PC-3 (cell line): ENCODE results near the gene TTC28. TPM values are rescaled to one million over a fixed set of nuclear protein-coding genes. Genes with fewer than 3 reads are reported as not detected.

Experiments
- ATAC-seq: fragments of 200-7000 bp; cut with Tn5 transposase; 2 replicates; pipeline ENCODE4 v1.9.1; 2020; ENCODE audit warnings: mild to moderate bottlenecking, moderate library complexity
- BruUV-seq: library from RNA; stranded (reverse); fragments of 400-500 nt; replicated peaks from 2 replicates; lab custom pipeline; 2021; lab: Mats Ljungman, UMichigan
- CTCF ChIA-PET: fragments of 300-600 bp; sonication (Branson Sonifier 250); formaldehyde crosslinking; loops from one replicate; lab custom pipeline; 2022; ENCODE audit warnings: antibody characterized with exemption; lab: Charles Lee
- POLR2A ChIA-PET: fragments of 300-600 bp; sonication (Branson Sonifier 250); formaldehyde crosslinking; loops from one replicate; lab custom pipeline; 2022; ENCODE audit warnings: antibody characterized with exemption; ENCODE audit not compliant: unreplicated experiment; lab: Charles Lee
- DNase-seq: peaks from one replicate; pipeline ENCODE4 v3.0.0-alpha.2; 2015
- H2AFZ ChIP-seq: fragments of 300-600 bp; sonication (generic); 2 replicates; pipeline ENCODE4 v1.6.0; 2016; ENCODE audit warnings: antibody characterized with exemption, low read length
- H3F3A ChIP-seq: fragments of 300-600 bp; sonication (generic); one replicate; pipeline ENCODE4 v1.6.0; 2017; ENCODE audit warnings: antibody characterized with exemption, low read length, control low read depth, mild to moderate bottlenecking; ENCODE audit not compliant: unreplicated experiment
- H3K27ac ChIP-seq: fragments of 300-600 bp; sonication (generic); 2 replicates; pipeline ENCODE4 v1.5.1; 2016; ENCODE audit warnings: mild to moderate bottlenecking, low read length
- H3K27me3 ChIP-seq: fragments of 300-600 bp; sonication (generic); 2 replicates; pipeline ENCODE4 v1.6.1; 2016; ENCODE audit warnings: low read length, mixed read lengths
- H3K36me3 ChIP-seq: fragments of 300-600 bp; sonication (generic); 2 replicates; pipeline ENCODE4 v1.6.1; 2016; ENCODE audit warnings: low read depth, mixed run types, low read length, mixed read lengths
- H3K4me1 ChIP-seq: fragments of 300-600 bp; sonication (generic); 2 replicates; pipeline ENCODE4 v1.5.1; 2016; ENCODE audit warnings: low read length; ENCODE audit not compliant: insufficient read depth
- H3K4me2 ChIP-seq: fragments of 300-600 bp; sonication (generic); 2 replicates; pipeline ENCODE4 v1.6.0; 2016; ENCODE audit warnings: low read length
- H3K4me3 ChIP-seq: fragments of 300-600 bp; sonication (generic); 2 replicates; pipeline ENCODE4 v1.5.1; 2016; ENCODE audit warnings: mild to moderate bottlenecking, low read length, mixed read lengths
- H3K79me2 ChIP-seq: fragments of 300-600 bp; sonication (generic); 2 replicates; pipeline ENCODE4 v1.6.1; 2017; ENCODE audit warnings: low read length, mixed read lengths
- H3K9ac ChIP-seq: fragments of 300-600 bp; sonication (generic); 2 replicates; pipeline ENCODE4 v1.6.0; 2016; ENCODE audit warnings: mild to moderate bottlenecking, low read length
- H3K9me2 ChIP-seq: fragments of 300-600 bp; sonication (generic); replicated peaks from 2 replicates; pipeline ENCODE4 v1.6.1; 2016; ENCODE audit warnings: mixed run types, low read length, mixed read lengths
- H3K9me3 ChIP-seq: fragments of 300-600 bp; sonication (generic); 2 replicates; pipeline ENCODE4 v1.6.1; 2016; ENCODE audit warnings: low read length, mixed read lengths
- H4K20me1 ChIP-seq: fragments of 300-600 bp; sonication (generic); 2 replicates; pipeline ENCODE4 v1.6.1; 2016; ENCODE audit warnings: low read length, mixed read lengths
- EZH2 ChIP-seq: fragments of 300-600 bp; sonication (generic); IDR thresholded peaks from one replicate; pipeline ENCODE4 v1.6.1; 2017; ENCODE audit warnings: antibody characterized with exemption, mild to moderate bottlenecking, low read length; ENCODE audit not compliant: unreplicated experiment
- EZH2phosphoT487 ChIP-seq: fragments of 300-600 bp; sonication (generic); IDR thresholded peaks from 2 replicates; pipeline ENCODE4 v1.6.1; 2018; ENCODE audit warnings: mild to moderate bottlenecking, antibody characterized with exemption, low read length, borderline replicate concordance
- intact Hi-C: fragments of 100-400 bp; cut with micrococcal nuclease; formaldehyde crosslinking; loops from 2 replicates; pipeline ENCODE4 v1.9.0; 2023
- total RNA-seq: library from RNA; depleted of rRNA; stranded (reverse); fragments of >200 nt; gene quantifications from 2 replicates; pipeline ENCODE4 v1.2.3, GENCODE V29; 2014
- TF ChIP-seq, protein P1 (sequence below): fragments of 300-600 bp; sonication (generic); conservative IDR thresholded peaks from 2 replicates; pipeline ENCODE4 v1.5.1; 2017; ENCODE audit warnings: antibody characterized with exemption, low read depth, mild to moderate bottlenecking, low read length

The TTC28 gene
- total RNA-seq, 1 experiment from 2014 or later: 6.3 TPM

DNA sequence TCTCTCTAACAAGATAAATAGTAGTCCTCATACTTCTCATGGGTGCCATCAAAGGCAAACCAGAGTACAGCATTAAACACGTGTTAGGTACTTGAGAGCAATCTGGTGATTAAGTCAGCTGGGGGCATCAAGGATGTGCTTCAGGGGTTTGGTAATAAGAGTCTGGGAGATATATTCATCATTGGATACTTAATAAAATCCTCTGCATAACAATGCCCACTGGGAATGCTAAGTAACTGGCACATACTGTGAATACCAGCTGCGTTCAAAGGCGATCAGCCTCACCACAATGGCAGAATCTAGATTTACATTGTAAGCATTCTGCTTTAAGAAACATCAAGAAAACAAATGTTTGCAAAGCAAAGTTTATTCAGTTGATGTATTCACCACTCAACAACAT lies 492.0 kb downstream of the TTC28 start:
- BruUV-seq: no TSS peak
- H3K4me3 ChIP-seq: no peak overlapping the region
- DNase-seq (no peak), ATAC-seq (no peak)
- H3K27me3 ChIP-seq: no peaks in the 10 kb centered on the region
- no peak overlapping the region for H2AFZ ChIP-seq
- intact Hi-C loops: no loop called here
- H3K27ac ChIP-seq: no peak overlapping the region
- H3K36me3 ChIP-seq: no peaks in the 10 kb centered on the region
- no peaks in the 10 kb centered on the region for H4K20me1 ChIP-seq
- no peak overlapping the region for H3K4me2 ChIP-seq
- no peaks in the 10 kb centered on the region for H3K9me2 ChIP-seq
- no peak overlapping the region for H3K9ac ChIP-seq
- no peak for TF ChIP-seq EZH2
- TF ChIP-seq EZH2phosphoT487: no peak
- TF ChIP-seq, protein P1, sequence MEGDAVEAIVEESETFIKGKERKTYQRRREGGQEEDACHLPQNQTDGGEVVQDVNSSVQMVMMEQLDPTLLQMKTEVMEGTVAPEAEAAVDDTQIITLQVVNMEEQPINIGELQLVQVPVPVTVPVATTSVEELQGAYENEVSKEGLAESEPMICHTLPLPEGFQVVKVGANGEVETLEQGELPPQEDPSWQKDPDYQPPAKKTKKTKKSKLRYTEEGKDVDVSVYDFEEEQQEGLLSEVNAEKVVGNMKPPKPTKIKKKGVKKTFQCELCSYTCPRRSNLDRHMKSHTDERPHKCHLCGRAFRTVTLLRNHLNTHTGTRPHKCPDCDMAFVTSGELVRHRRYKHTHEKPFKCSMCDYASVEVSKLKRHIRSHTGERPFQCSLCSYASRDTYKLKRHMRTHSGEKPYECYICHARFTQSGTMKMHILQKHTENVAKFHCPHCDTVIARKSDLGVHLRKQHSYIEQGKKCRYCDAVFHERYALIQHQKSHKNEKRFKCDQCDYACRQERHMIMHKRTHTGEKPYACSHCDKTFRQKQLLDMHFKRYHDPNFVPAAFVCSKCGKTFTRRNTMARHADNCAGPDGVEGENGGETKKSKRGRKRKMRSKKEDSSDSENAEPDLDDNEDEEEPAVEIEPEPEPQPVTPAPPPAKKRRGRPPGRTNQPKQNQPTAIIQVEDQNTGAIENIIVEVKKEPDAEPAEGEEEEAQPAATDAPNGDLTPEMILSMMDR: no peak
- ChIA-PET CTCF (no interaction called here), POLR2A (no interaction called here)
- no peaks in the 10 kb centered on the region for H3K4me1 ChIP-seq
- H3K79me2 ChIP-seq: no peaks in the 10 kb centered on the region
- no peaks in the 10 kb centered on the region for H3F3A ChIP-seq
- H3K9me3 ChIP-seq: no peaks in the 10 kb centered on the region

DNA sequence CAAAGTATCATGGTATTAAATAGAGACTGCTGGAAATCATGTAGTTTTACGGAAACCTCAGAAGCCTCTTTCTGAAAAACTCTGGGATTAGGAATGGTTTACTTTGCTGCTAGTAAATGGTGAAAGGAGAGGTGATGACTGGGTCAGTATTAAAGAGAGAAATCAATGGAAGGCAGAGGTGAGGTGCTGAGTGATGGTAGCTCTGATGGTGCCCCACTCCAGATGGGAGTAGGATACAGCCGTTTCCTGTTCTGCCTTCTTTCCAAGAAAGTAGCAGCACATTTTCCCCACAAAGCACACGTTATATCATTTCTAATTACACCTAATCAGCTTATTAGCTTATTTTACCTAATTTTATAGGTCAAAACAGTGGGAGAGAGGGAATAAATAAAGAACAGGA lies 493.0 kb downstream of the TTC28 start:
- DNase-seq: no peak
- H3K36me3 ChIP-seq: no peaks in the 10 kb centered on the region
- no peak overlapping the region for H3K4me2 ChIP-seq
- ATAC-seq: no peak
- H3K9ac ChIP-seq: no peak overlapping the region
- no peaks in the 10 kb centered on the region for H3K79me2 ChIP-seq
- no peaks in the 10 kb centered on the region for H3K4me1 ChIP-seq
- intact Hi-C loops: no loop called here
- no peak overlapping the region for H2AFZ ChIP-seq
- no peaks in the 10 kb centered on the region for H3K27me3 ChIP-seq
- no peaks in the 10 kb centered on the region for H4K20me1 ChIP-seq
- BruUV-seq: no TSS peak
- H3K4me3 ChIP-seq: no peak overlapping the region
- H3F3A ChIP-seq: no peaks in the 10 kb centered on the region
- no peaks in the 10 kb centered on the region for H3K9me3 ChIP-seq
- ChIA-PET POLR2A (no interaction called here), CTCF (no interaction called here)
- TF ChIP-seq EZH2 (no peak), EZH2phosphoT487 (no peak)
- TF ChIP-seq, protein P1: no peak
- no peak overlapping the region for H3K27ac ChIP-seq
- no peaks in the 10 kb centered on the region for H3K9me2 ChIP-seq

DNA sequence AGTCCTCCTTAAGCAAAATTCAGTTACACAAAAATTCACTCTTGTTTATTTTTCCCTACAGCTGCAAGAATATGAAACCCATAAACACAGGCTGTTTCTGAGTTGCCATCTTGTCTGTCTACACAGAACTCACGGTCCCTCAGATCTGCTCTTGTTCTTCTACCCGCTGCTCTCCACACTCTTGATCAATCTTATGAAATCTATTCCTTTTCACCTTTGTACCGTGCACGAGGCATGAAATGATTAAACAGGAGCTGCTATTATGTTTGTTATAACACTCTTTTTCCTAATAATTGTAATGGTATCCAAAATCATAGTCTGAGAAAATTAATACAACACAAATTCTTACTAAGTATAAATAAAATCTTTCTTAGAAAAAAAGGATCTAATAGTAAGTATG lies 494.5 kb downstream of the TTC28 start:
- no peak for ATAC-seq
- H3K27ac ChIP-seq: no peak overlapping the region
- H3K9me3 ChIP-seq: no peaks in the 10 kb centered on the region
- no peaks in the 10 kb centered on the region for H3K9me2 ChIP-seq
- CTCF ChIA-PET: no interaction called here
- H3F3A ChIP-seq: no peaks in the 10 kb centered on the region
- TF ChIP-seq EZH2phosphoT487 (no peak), EZH2 (no peak)
- TF ChIP-seq, protein P1: no peak
- H3K4me2 ChIP-seq: no peak overlapping the region
- DNase-seq: no peak
- no peaks in the 10 kb centered on the region for H3K4me1 ChIP-seq
- H4K20me1 ChIP-seq: no peaks in the 10 kb centered on the region
- H3K36me3 ChIP-seq: no peaks in the 10 kb centered on the region
- no peak overlapping the region for H3K9ac ChIP-seq
- intact Hi-C loops: no loop called here
- no peak overlapping the region for H2AFZ ChIP-seq
- no peaks in the 10 kb centered on the region for H3K27me3 ChIP-seq
- H3K79me2 ChIP-seq: no peaks in the 10 kb centered on the region
- H3K4me3 ChIP-seq: no peak overlapping the region
- no TSS peak for BruUV-seq
- POLR2A ChIA-PET: no interaction called here
